Stimulated activated CD4-positive, alpha-beta T cell treated with anti-CD3 and anti-CD28 coated beads, Interleukin-1b, Interleukin-23, amount 100 ng/mL, for 1 hour (primary cell): ENCODE measurements around the gene RALBP1.

Experiments
- DNase-seq, 2 donors: peaks; one replicate each; pipeline ENCODE4 v3.0.0-alpha.2; 2020; ENCODE audit warnings: low read depth in 2 of 2

Gene RALBP1

DNA sequence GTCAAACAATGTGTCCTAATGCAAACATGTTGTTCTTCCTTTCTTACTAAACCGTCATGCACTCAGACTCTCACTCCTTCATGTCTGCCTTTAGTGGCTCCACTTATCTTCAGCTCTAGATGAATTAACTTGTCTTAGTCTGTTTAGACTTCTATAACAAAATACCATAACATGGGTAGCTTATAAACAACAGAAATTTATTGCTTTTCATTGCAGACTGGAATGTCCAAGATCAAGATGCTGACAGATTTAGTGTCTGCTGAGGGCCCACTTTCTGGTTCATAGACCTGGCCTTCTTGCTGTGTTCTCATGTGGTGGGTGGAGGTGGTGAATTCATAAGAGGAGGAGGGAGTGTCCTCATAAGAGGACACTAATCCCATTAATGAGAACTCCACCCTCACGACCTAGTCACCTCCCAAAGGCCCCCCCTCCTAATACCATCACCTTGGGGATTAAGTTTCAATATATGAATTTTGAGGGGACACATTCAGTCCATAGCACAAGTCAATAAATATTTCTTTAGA, 32.3 kb downstream of the RALBP1 start:
- DNase-seq = no peak

DNA sequence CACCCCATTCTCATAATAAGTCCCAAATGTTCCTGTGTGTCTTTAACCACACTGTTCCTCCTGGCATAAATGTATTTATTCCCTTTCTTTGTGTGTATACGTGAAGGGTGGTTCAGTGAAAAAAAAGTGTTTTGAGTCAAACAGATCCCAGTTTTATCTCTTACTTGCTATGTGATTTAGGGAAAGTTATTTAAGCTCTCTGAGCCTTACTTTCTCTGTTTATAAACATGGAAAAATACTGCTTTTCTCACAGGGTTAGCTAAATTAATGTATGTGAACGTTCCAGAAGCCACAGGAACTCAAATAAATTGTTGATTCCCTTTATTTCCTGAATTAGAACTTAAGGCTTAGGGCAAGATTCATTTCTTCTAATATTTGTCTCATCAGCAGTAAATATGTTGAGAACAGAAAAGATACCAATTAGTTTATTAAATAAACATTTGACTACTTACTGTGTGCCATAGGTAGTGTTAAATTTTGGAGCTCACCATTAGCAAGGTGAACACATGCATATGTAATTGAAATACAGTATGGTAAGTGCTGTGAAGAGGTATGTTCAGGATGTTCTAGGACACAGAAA, 33.2 kb downstream of the RALBP1 start:
- no peak for DNase-seq

DNA sequence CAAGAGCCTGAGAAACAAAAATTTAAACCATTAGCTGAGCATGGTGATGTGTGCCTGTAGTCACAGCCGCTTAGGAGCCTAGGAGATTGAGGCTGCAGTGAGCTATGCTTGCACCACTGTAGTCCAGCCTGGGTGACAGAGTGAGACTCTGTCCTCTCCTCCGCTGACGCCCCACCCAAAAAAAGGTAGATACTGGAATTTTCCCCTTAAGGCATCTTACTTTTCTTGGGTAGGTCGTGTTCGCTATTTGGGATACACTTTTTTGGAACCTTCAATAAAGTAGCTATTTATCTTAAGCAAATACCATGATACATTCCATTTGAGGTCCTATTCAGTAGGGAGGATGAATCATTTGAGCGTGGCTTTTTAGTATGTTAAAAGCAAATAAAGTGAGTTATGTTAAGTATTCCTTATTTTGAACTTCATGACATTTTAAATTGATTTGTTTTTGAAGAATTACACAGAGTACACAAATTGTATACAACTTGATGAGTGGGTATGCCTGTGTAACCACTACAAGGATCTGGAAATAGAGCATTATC, 38.7 kb downstream of the RALBP1 start:
- no peak for DNase-seq

DNA sequence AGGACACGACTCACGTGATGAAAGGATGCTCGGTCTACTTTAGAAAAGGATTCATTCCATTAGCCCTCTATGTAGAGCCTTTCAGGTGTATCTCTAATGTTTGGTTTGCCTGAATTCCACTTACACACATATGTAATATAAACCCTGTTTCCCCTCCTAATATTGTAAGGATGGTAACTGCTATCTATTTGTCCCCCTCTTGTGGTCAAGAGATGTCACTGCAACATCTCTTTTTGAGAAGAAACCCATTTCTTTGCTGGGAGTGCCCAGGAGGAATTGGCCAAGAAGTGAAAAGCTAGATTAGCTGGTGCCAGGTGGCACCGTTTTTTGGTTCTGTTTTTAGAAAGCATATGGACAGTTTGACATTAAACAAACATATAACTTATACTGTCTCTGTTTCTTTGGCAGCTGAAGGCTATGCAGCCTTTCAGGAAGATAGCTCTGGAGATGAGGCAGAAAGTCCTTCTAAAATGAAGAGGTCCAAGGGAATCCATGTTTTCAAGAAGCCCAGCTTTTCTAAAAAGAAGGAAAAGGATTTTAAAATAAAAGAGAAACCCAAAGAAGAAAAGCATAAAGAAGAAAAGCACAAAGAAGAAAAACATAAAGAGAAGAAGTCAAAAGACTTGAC, 41.2 kb downstream of the RALBP1 start:
- DNase-seq = no peak

DNA sequence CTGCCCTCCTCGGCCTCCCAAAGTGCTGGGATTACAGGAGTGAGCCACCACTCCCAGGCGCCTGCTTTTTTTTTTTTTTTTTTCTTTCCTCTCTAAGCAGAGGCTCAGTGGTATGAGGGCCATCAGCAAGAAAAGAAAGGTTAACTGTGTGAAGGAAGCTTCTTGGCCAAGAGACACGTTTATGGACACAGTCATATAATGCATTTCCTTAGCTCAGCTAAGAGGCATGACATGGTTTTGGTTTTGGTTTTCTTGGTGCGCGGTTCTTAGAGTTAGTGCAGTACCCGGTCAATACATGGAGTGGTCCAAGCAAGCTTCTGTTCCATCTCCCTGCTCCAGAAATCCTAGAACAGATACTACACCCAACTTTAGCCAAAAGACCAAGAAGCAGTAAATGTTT, 42.6 kb downstream of the RALBP1 start:
- no peak for DNase-seq

DNA sequence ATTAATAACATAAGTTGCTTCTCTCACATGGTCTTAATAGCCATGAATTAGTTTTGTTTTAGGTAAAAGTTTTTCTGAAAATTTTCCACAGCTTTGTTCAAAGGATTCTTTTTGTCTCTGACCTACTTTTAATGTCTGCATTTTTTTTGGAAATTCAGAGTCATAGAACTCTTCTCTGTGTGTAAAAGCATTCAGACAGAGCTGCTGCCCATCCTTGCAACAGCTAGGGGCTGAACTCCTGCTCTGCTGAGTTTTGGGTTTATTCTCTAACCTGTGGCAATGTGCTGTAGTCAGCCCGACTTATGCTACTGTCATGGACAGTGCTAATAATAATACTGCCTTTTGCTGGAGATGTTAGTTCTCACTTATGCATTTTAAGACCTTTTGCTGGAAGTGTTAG, 44.1 kb downstream of the RALBP1 start:
- no peak for DNase-seq

DNA sequence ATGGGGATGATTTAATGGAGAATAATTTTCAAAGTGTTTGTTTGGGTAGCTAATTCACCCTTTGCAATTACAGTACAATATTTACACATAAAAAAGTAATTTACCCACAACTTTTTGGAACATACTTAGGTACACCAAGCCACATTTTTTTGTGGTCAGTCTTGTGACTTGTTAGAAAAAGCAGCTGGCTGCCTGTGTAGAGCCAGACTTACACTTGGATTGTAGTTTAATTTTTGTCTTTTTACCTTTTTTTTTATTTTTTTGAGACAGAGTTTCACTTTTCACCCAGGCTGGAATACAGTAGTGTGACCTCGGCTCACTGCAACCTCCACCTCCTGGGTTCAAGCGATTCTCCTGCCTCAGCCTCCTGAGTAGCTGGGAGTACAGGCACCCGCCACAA, 45.4 kb downstream of the RALBP1 start:
- DNase-seq = no peak

DNA sequence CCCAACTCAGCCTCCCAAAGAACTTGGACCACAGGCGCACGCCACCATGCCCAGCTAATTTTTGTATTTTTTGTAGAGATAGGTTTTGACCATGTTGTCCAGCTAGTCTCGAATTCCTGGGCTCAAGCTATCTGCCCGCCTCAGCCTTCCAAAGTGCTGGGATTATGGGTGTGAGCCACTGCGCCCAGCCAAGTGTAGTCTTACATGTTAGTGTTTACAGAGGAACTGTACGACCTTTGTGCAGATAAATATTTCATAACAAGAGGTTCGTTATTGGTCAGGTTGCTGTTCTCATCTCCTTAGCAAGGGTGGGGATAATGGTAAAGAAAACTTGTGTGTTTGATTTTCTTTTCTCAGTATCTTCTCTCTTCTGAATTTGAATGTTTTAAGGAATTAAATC, 46.5 kb downstream of the RALBP1 start:
- DNase-seq = no peak

DNA sequence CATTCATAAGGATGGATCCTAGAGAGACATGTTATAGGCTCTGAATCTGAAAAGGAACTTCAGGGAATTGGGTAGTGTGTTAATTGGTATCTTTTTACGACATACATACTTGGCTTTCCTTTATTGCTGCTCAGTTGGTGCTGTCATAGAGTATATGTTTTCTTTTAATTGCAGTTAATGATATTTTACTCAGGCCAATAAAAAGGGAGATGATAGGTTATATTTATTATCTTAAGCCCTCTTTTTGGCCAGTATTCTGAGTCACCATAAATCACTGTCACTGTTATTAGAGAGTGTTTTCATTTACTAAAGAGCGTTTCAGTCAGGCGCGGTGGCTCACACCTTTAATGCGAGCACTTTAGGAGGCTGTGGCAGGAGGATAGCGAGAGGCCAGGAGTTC, 47.6 kb downstream of the RALBP1 start:
- DNase-seq = no peak

DNA sequence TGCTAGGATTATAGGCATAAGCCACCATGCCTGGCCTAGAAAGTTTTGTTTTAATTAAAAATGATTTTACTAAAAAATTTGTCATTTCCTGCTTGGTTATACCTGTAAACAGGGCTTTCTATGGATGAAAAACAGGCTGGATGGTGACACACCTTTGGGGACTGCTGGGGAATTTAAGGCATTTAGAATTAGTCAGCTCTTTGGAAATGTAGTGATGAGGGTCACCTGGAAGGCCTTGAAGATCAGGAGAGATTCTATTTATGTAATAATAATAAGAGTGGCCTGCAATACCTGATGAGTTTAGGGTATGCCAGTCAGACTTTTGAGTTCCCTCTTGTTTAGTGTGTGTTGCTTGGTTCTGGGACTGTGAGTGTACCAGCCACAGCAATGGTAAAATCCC, 51.1 kb downstream of the RALBP1 start:
- no peak for DNase-seq

DNA sequence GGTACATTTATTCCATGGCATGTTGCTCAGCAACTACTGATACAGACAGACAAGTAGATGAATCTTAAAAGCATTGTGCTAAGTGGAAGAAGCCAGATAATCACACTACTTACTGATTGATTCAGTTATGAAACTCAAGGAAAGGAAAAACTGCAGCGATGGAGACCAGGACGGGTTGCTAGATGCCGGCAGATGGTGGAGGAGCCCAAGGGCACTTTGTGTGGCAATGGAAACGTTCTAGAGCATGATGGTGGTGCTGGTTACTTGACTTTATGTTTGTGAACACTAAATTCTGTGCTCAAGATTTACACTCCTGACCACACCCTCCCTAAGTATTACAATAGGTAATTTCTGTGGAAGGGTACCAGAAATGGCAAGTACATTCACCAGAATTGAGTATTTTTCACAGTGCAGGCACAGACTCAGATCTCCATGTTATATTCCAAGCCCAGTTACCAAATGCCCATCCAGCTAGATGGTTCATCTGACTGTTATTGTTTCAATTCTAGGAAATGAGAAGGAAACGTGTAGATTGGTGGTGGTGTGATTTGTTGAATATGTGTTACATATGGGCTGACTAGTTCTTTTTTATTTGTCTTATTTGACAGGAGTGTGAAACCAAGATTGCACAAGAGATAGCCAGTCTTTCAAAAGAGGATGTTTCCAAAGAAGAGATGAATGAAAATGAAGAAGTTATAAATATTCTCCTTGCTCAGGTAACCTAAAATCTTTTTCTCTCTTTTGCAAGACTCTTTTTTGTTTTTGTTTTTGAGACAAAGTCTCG, 55.1 kb downstream of the RALBP1 start:
- DNase-seq = no peak

DNA sequence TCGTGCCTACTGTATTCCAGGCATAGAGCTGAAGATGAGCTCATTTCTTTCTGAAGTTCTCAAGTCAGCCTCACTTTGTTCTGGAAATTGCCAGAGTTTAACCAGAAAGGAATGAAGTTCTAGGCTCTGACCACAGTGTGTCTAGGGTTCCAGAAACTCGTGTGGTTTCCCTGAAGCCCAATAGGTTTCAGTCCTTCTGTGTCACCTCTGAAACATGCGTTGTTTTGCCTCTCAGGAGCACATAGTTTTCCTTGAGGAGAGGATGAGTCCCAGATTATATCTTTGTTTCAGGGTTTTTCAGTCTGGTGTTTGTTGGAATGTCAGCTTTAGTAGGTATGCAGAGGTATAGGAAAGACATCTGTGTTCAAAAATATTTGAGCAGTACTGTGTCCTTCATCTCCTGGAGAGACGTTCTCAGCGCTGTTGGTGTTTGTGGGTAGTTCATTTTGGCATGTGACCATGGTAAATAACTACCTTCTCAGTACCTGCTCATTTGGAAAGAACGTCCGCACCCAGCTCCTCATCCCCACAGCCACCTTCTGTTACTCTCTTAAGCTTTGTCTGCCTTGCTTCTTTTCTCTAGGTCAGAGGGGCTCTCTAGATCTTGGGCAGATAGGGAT, 56.6 kb downstream of the RALBP1 start:
- no peak for DNase-seq

DNA sequence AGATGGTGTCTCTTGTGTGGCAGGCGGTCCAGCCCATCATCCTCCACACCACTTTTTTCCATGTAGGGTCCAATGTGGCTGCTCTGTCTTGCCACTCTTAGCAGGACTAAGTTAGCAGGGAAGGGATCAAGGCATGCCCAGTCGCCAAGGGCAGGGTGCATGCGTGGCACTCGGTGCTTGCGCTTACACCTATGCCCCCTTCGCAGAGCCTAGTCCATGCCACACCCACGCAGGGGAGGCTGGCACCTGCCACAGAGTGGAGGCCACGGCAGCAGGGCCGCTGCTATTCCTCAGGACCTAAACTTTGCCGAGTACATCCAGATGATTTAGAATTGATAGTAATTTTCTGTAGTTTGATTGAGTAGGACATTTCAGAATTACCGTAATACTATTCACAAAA, 59.5 kb downstream of the RALBP1 start:
- no peak for DNase-seq

DNA sequence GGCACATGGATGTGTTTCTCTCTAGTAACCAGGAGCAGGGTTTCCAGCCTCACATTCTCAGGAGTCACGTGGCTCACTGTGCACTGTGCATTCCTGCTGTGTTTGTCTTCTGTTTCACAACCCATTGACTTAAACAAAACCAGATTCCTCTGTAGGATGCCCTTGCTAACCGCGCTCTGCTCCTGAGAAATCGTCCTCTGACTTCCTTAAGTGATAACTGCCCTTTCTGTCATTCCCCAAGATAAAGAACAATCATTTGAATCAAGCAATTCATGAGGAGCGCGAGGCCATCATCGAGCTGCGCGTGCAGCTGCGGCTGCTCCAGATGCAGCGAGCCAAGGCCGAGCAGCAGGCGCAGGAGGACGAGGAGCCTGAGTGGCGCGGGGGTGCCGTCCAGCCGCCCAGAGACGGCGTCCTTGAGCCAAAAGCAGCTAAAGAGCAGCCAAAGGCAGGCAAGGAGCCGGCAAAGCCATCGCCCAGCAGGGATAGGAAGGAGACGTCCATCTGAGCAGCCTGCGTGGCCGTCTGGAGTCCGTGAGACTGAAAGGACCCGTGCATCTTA, 60.2 kb downstream of the RALBP1 start:
- DNase-seq = no peak

DNA sequence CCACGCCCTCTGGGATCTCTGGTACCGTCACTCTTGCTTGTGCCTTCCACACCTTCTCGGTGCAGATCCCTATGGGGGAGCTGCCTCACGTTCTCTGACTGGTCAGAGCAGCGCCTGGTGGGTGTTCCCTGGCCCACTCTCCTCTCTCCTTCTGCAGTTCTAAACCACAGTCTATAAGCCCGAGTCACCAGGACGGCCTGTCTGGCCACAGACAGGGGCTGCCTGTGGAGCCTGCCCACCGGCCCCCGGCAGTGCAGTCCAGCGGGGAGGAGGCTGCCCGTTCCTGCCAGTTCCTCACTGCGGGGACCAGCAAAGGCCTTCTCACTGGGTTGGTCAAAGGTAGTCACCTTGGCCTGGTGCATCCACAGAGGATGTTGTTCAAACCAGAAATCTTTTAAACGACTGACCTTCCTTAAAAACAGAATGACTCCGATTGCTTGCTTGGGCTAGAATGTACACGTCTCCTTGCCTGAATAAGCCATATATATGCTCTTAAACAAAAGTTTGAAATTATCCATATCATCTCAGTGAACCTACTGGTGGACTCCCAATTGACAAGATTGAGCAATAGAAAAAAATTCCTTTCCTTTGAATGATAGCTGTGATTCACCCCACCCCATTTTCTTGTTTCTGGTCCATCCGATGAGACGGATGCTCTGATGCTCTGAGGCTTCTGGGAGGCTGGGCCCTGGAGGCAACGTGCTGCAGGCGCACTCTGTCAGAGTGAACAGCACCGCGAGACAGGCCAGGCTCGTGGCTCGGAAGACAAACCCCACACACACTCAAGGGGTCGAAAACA, 61.2 kb downstream of the RALBP1 start:
- no peak for DNase-seq

DNA sequence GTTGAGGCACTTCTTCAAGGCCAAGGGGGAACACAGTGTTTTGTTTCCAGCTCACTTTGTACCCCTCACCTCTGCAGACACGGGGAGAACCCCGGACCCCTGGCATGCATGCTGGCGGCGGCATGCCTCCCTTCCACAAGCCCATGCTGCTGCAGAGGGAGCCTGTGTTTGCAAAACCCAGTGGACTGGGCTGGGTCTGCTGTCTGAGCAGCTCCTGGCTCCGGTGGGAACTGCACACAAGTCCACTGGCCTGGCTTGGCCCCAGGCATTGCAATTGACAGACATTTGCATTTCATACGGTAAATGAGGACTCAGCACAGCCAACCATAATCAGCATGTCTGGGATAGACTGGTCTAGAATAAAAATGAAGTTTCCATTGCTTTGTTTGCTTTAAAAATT, 62.4 kb downstream of the RALBP1 start:
- DNase-seq = no peak

DNA sequence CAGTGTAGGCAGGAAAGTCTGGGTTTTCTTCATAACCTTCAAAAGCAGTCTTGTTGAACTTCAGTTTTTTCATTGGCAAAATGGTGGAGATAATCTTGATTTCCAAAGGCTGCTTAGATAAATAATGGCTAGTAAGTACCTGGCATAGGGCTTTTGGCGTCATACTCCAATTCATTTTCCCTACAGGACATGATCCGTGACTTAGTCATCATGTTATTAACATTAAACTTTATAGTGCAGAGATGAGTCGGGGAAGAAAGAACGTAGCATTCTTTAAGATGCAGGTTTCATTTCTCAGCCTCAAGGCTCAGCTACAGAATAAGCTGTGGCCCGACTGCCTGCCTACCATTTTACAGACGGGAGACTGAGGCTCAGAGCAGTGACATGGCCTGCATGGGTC, 64.0 kb downstream of the RALBP1 start:
- DNase-seq = no peak

DNA sequence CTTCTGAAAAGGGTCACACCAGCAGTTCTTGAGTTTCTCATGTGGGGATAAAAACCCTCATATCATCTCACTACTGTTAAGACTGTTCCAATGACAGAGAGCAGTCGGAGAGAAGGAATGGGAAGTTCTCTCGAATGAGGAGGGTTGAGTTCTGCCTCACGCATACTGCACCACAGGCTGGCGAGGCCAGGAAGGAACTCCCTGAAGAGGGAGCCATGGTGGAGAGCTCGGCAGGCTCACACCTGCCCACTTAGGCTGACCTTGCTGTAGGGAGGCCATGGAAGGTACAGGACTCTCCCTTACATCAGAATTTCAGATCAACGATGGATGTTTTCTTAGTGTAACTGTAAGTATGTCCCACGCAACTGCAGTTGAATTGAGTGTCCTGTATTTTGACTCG, 64.6 kb downstream of the RALBP1 start:
- DNase-seq = no peak

DNA sequence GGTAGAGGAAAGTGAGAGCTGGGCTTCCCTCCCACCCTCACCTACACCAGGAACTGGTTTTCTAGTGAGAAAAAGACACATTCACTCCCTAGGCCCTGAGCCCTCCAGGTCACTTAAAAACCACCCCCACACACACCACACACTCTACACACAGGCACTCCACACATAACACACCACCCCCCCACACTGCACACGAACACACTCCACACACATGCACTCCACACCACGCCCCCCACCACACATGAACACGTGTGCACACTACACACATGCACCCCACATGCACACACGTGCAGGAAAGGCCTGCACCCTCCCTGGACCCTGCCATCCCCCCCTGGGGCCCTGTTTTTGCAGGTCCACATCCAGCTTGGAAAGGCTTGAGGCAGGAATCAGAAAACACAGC, 67.6 kb downstream of the RALBP1 start:
- no peak for DNase-seq

DNA sequence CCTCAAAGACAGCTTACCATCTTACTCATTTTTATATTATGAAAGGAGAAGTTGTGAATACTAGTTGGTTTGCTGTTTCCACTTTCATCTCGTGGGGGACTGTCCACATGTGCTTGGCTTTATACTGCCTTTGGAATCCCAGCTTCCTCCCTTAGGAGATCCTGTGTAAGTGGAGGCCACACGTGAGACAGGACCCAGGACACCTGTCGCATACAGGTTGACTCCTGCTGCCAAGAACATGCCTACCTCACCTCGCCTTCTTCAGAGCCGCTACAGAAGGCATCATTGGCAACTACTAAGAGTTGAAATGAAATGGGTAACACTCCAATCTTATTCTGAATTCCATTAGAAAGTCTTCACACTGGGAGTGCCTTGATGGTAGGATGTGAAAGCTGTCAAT, 69.7 kb downstream of the RALBP1 start:
- no peak for DNase-seq

DNA sequence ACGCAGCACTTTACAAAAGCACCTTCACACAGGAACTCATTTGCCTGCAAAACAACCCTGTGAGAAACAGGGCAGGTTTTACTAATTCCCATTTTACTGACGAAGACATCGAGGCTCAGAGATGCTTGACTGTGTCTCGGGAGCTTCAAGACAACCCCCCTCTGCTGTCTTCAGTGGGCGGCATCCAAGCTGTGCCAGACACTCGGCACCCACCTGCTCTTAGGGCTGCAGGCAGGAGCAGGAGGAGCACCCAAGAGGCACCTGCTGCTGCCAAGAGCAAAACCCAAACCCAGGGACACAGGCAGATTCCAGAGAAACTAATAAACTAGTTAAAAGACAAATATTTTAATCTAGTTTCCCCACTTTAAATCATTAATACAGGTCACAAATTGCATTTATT, 71.2 kb downstream of the RALBP1 start:
- no peak for DNase-seq
